Heart left ventricle (tissue), 13 donors: Measurements from ENCODE around the gene TSKU.

Source experiments
- CTCF ChIP-seq, 12 donors: fragments of 200-600 bp; sonication (generic) in 4 of 12; IDR thresholded peaks; one replicate each; pipeline versions ENCODE4 v1.5.0 to v1.8.0; 2018 to 2022; ENCODE audit warnings: antibody characterized with exemption in 12 of 12, mild to moderate bottlenecking in 5 of 12
- POLR2A ChIP-seq, 2 donors: fragments of 450-650 bp; IDR thresholded peaks; one replicate each; pipeline ENCODE4 v1.6.1; 2017; ENCODE audit warnings: antibody characterized with exemption in 2 of 2, mild to moderate bottlenecking in 2 of 2, moderate library complexity in 2 of 2
- donor health status: ischemic (EF 13 %, LVEDD 7.1; RV severe dilation, severe dysfunction).
- donor health status: DM: no; HTN: yes; CAD: no.
- donor health status: DM: no; HTN: no; CAD: no.
- donor health status: ischemic (EF 25% LVEDD 6.9; RV normal size, moderate dysfunction).
- donor health status: ischemic (EF 25% LVEDD 5.7; RV mildly dilated, moderate dysfunction).
- donor health status: ischemic (EF 35%, LVEDD 5.7; RV mildly dilated, moderate dysfunction).
- donor health status: nonischemic (EF 11% LVEDD 7.7; RV severe dilation, severe dysfunction).
- donor health status: DM: yes; HTN: yes; CAD: no.
- donor health status: PGD.
- donor health status: ischemic (EF 29% LVEDD 5.4; RV normal size, mild dysfunction).
- donor health status: nonischemic (EF 23%, LVEDD 6.1; RV moderate dilation, normal function).

- TF ChIP-seq CTCF (IDR thresholded peaks at IDR 0.05) (no peak), POLR2A (IDR thresholded peaks at IDR 0.05) (no peak)
Observed at GRCh38 chr11:76834151-76834550, 51.0 kb downstream of the TSKU start.
